ENCODE data around the gene CBS.

Gene CBS

DNA sequence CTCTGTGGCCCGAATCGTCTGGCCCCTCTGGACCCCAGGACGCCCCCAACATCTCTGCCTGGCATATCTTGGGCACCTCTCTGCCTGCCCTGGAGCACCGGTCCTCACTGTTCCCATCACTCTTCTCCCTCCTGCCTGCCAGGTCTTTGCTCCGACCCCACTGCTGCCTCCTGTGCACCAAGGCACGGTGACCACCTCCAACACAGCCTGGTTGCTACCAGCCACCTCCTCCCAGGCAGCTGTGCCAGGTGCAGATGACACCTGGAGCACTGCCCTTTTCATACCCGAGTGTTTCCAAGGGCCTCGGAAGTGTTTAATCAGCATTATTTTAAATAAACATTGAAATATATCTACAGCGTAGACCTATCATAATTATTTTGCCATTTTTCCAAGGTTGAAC is 70.0 kb downstream of the CBS start:
- Mint-ChIP-seq H3K27ac (peak overlapping the region; percentile 16 to 31), H3K36me3 (ENCODE audit: insufficient read depth) (peaks cover 41% of the 10 kb centered on the region), H3K4me3 (no peak overlapping the region), H3K27me3 (no peaks in the 10 kb centered on the region), H3K4me1 (ENCODE audit: low read depth in 2 of 2) (peaks cover 5 to 6% of the 10 kb centered on the region in 2 donors), H3K9me3 (no peaks in the 10 kb centered on the region)
- DNase-seq (no peak), ATAC-seq (replicated peaks) (no peak)

DNA sequence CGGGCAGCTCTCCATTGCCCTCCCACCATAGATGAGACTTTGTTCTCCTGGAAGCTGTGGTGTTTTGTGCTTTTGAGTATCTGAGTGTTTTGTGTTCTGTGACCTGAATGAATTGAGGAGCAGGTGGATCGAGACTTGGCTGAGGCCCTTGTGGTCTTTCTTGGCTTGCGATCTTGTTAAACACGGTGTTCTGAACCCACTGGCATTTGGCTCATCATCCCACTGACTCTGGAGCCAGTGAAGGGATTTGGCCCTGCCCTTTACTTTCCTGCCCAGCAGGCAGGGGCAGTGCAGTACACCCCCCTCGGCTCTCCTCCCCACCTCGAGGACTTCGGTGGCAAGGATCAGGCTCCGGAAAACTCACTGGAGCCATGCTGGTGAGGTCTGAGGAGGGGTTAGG is 70.7 kb downstream of the CBS start:
- no peak for ATAC-seq (replicated peaks)
- no peak overlapping the region for H3K4me3 Mint-ChIP-seq
- peaks cover 3 to 4% of the 10 kb centered on the region in 2 donors for H3K9me3 Mint-ChIP-seq
- peaks cover 5 to 11% of the 10 kb centered on the region in 2 donors for H3K4me1 Mint-ChIP-seq (ENCODE audit: low read depth in 2 of 2)
- DNase-seq, result no peak
- H3K36me3 Mint-ChIP-seq (ENCODE audit: insufficient read depth), result peaks cover 37% of the 10 kb centered on the region
- H3K27me3 Mint-ChIP-seq, result no peaks in the 10 kb centered on the region
- H3K27ac Mint-ChIP-seq, result no peak overlapping the region
